ENCODE measurements around the gene TAF15.
A peak's percentile ranks its signal among the peaks of the same experiment; 100 is the strongest.

Gene TAF15

GRCh38 chr17:35825206-35825605 is 15.9 kb downstream of the TAF15 start:
- no peak for DNase-seq

GRCh38 chr17:35841101-35841500 is 31.8 kb downstream of the TAF15 start:
- DNase-seq, result no peak

GRCh38 chr17:35841505-35841904 is 32.2 kb downstream of the TAF15 start:
- no peak for DNase-seq

GRCh38 chr17:35842239-35842638 is 33.0 kb downstream of the TAF15 start:
- no peak for DNase-seq

- no peak for DNase-seq
These were observed 34.4 kb downstream of the TAF15 start for GRCh38 chr17:35843698-35844097.

- no peak for DNase-seq
These were observed 35.3 kb downstream of the TAF15 start for GRCh38 chr17:35844547-35844946.

GRCh38 chr17:35846055-35846809 is 36.9 kb downstream of the TAF15 start:
- no peak for DNase-seq

- no peak for DNase-seq
These were observed 37.7 kb downstream of the TAF15 start for GRCh38 chr17:35847006-35847405.

GRCh38 chr17:35847633-35848373 is 38.5 kb downstream of the TAF15 start:
- DNase-seq, result no peak

GRCh38 chr17:35849469-35850348 is 40.4 kb downstream of the TAF15 start:
- DNase-seq, result peak in 3 of 4 experiments; percentile 5 to 12 (median 7)

GRCh38 chr17:35855965-35856364 is 46.7 kb downstream of the TAF15 start:
- no peak for DNase-seq

- DNase-seq, result no peak
These were observed 47.3 kb downstream of the TAF15 start for GRCh38 chr17:35856603-35857002.

- no peak for DNase-seq
These were observed 55.6 kb downstream of the TAF15 start for GRCh38 chr17:35864853-35865252.

- no peak for DNase-seq
These were observed 56.4 kb downstream of the TAF15 start for GRCh38 chr17:35865412-35866340.

GRCh38 chr17:35866341-35866950 is 57.2 kb downstream of the TAF15 start:
- no peak for DNase-seq

- DNase-seq, result no peak
These were observed 58.3 kb downstream of the TAF15 start for GRCh38 chr17:35867574-35867973.

- DNase-seq, result no peak
These were observed 59.5 kb downstream of the TAF15 start, which contains the start of gene HEATR9 for GRCh38 chr17:35868737-35869136. TSS of gene HEATR9 (minus strand) at chr17:35868891. CDS start at chr17:35868742, 149 bp downstream.

- DNase-seq, result no peak
These were observed 61.9 kb downstream of the TAF15 start for GRCh38 chr17:35870906-35871819.

- no peak for DNase-seq
These were observed 63.1 kb downstream of the TAF15 start for GRCh38 chr17:35872196-35872980.
